Activated B cell treated with CpG ODN at 0.5 μM for 24 hours (primary cell): ENCODE measurements around the gene MORC2. TPM values are rescaled to one million over a fixed set of nuclear protein-coding genes. Genes with fewer than 3 reads are reported as not detected.

Source experiments
- ATAC-seq: fragments of 200-7000 bp; cut with Tn5 transposase; one replicate; pipeline ENCODE4 v1.10.0; 2021; ENCODE audit warnings: low read depth, mild to moderate bottlenecking, moderate library complexity
- CTCF ChIA-PET: fragments of 350-600 bp; sonication (Branson Sonifier 250); formaldehyde crosslinking; loops from one replicate; lab custom pipeline; 2021; ENCODE audit warnings: antibody characterized with exemption; lab: Charles Lee
- POLR2A ChIA-PET: fragments of 350-600 bp; sonication (Branson Sonifier 250); formaldehyde crosslinking; loops from one replicate; lab custom pipeline; 2021; ENCODE audit warnings: antibody characterized with exemption; lab: Charles Lee
- DNase-seq: peaks from one replicate; pipeline ENCODE4 v3.0.0; 2022
- H3K27ac Mint-ChIP-seq: one replicate; pipeline ENCODE4 v1.8.0; 2020; ENCODE audit warnings: mixed read lengths
- H3K27me3 Mint-ChIP-seq: one replicate; pipeline ENCODE4 v1.8.0; 2021; ENCODE audit warnings: mixed read lengths
- H3K36me3 Mint-ChIP-seq: one replicate; pipeline ENCODE4 v1.8.0; 2021; ENCODE audit warnings: low read depth, mixed read lengths
- H3K4me1 Mint-ChIP-seq: one replicate; pipeline ENCODE4 v1.8.0; 2021; ENCODE audit warnings: mixed read lengths
- H3K4me3 Mint-ChIP-seq: one replicate; pipeline ENCODE4 v1.8.0; 2020; ENCODE audit warnings: mild to moderate bottlenecking, mixed read lengths
- H3K9me3 Mint-ChIP-seq: one replicate; pipeline ENCODE4 v1.8.0; 2020; ENCODE audit warnings: mixed read lengths
- intact Hi-C: fragments of 100-400 bp; cut with micrococcal nuclease; formaldehyde crosslinking; loops from one replicate; pipeline ENCODE4 v1.15.1; 2024
- total RNA-seq: library from RNA; stranded (reverse); gene quantifications from 2 replicates; pipeline ENCODE4 v1.2.3, GENCODE V29; 2022
- TF ChIP-seq, protein P1 (sequence below): fragments of 200-600 bp; IDR thresholded peaks from one replicate; pipeline ENCODE4 v1.8.0; 2022; ENCODE audit warnings: antibody characterized with exemption, mild to moderate bottlenecking

Gene MORC2
- total RNA-seq, 1 donor from 2014 or later = 23.8 TPM

GRCh38 chr22:30887861-30888260, 80.7 kb downstream of the MORC2 start:
- ATAC-seq (no peak), DNase-seq (no peak)
- POLR2A ChIA-PET = no interaction called here
- Mint-ChIP-seq H3K4me1 (no peaks in the 10 kb centered on the region), H3K27me3 (no peaks in the 10 kb centered on the region), H3K9me3 (no peaks in the 10 kb centered on the region), H3K36me3 (peaks cover 4% of the 10 kb centered on the region), H3K4me3 (no peak overlapping the region), H3K27ac (no peak overlapping the region)
- CTCF ChIA-PET = interaction anchor here (0.7 kb wide), 1 partner anchor 33 kb away, joined by 3 read pairs; no protein-coding TSS in a partner anchor
- TF ChIP-seq, protein P1, sequence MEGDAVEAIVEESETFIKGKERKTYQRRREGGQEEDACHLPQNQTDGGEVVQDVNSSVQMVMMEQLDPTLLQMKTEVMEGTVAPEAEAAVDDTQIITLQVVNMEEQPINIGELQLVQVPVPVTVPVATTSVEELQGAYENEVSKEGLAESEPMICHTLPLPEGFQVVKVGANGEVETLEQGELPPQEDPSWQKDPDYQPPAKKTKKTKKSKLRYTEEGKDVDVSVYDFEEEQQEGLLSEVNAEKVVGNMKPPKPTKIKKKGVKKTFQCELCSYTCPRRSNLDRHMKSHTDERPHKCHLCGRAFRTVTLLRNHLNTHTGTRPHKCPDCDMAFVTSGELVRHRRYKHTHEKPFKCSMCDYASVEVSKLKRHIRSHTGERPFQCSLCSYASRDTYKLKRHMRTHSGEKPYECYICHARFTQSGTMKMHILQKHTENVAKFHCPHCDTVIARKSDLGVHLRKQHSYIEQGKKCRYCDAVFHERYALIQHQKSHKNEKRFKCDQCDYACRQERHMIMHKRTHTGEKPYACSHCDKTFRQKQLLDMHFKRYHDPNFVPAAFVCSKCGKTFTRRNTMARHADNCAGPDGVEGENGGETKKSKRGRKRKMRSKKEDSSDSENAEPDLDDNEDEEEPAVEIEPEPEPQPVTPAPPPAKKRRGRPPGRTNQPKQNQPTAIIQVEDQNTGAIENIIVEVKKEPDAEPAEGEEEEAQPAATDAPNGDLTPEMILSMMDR = no peak
- intact Hi-C loops = no loop called here

GRCh38 chr22:30887453-30887852, 81.1 kb downstream of the MORC2 start:
- H3K4me1 Mint-ChIP-seq = no peaks in the 10 kb centered on the region
- intact Hi-C loops = no loop called here
- no peaks in the 10 kb centered on the region for H3K27me3 Mint-ChIP-seq
- TF ChIP-seq, protein P1 = no peak
- ChIA-PET POLR2A (no interaction called here), CTCF (interaction anchor here (0.7 kb wide), 1 partner anchor 33 kb away, joined by 3 read pairs; no protein-coding TSS in a partner anchor)
- H3K36me3 Mint-ChIP-seq = peaks cover 4% of the 10 kb centered on the region
- no peak overlapping the region for H3K4me3 Mint-ChIP-seq
- H3K27ac Mint-ChIP-seq = no peak overlapping the region
- DNase-seq (no peak), ATAC-seq (no peak)
- H3K9me3 Mint-ChIP-seq = no peaks in the 10 kb centered on the region

DNA sequence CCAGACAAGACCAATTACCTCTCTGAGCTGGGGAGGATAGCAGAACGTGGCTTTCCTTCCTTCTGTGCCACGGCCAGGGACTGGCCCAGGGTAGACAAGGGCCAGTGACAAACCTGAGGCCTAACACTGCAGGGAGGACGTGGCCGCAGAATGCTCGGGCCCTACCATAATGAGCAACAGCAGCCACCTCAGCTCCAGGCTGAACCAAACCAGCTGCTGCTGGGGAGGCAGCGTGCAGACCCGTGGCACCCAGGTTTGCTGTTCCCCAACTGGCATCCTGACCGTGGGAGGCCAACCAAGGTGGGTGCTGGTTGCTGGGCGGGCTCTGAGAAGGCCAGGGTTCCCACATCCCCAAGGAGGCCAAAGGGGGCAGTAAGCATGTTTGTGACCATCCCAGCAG, 83.0 kb downstream of the MORC2 start:
- CTCF ChIA-PET = no interaction called here

GRCh38 chr22:30885001-30885366, 83.6 kb downstream of the MORC2 start:
- POLR2A ChIA-PET = no interaction called here
- no peaks in the 10 kb centered on the region for H3K27me3 Mint-ChIP-seq
- H3K4me3 Mint-ChIP-seq = no peak overlapping the region
- no peaks in the 10 kb centered on the region for H3K4me1 Mint-ChIP-seq
- H3K9me3 Mint-ChIP-seq = no peaks in the 10 kb centered on the region
- no peak for DNase-seq
- CTCF ChIA-PET = no interaction called here
- no peak overlapping the region for H3K27ac Mint-ChIP-seq
- no peak for ATAC-seq
- H3K36me3 Mint-ChIP-seq = peaks cover 4% of the 10 kb centered on the region
- TF ChIP-seq, protein P1 = no peak
- intact Hi-C loops = no loop called here

More for the DNA sequence above, 83.0 kb downstream of the MORC2 start:
- intact Hi-C loops = no loop called here
- H3K27me3 Mint-ChIP-seq = no peaks in the 10 kb centered on the region
- H3K4me3 Mint-ChIP-seq = no peak overlapping the region
- POLR2A ChIA-PET = no interaction called here
- no peak for DNase-seq
- TF ChIP-seq, protein P1 = no peak
- no peaks in the 10 kb centered on the region for H3K9me3 Mint-ChIP-seq
- H3K27ac Mint-ChIP-seq = no peak overlapping the region
- ATAC-seq = no peak
- H3K36me3 Mint-ChIP-seq = peaks cover 4% of the 10 kb centered on the region
- no peaks in the 10 kb centered on the region for H3K4me1 Mint-ChIP-seq

GRCh38 chr22:30884211-30885000, 84.2 kb downstream of the MORC2 start:
- intact Hi-C loops = no loop called here
- CTCF ChIA-PET = no interaction called here

More at GRCh38 chr22:30884211-30885000, 84.2 kb downstream of the MORC2 start:
- no peak overlapping the region for H3K4me3 Mint-ChIP-seq
- POLR2A ChIA-PET = no interaction called here
- ATAC-seq (no peak), DNase-seq (no peak)
- peaks cover 4% of the 10 kb centered on the region for H3K36me3 Mint-ChIP-seq
- no peaks in the 10 kb centered on the region for H3K27me3 Mint-ChIP-seq
- no peaks in the 10 kb centered on the region for H3K9me3 Mint-ChIP-seq
- no peaks in the 10 kb centered on the region for H3K4me1 Mint-ChIP-seq
- no peak overlapping the region for H3K27ac Mint-ChIP-seq
- TF ChIP-seq, protein P1 = no peak
